ENCODE data around the gene PRKAR2B. TPM values are rescaled to one million over a fixed set of nuclear protein-coding genes. Genes with fewer than 3 reads are reported as not detected.

PRKAR2B gene
- total and polyA plus RNA-seq, 4 experiments from 2014 or later = 0.29 to 0.47 (median 0.43) TPM

- intact Hi-C loops (cut with micrococcal nuclease) = no loop called here
- POLR2A ChIA-PET (ENCODE audit: partially characterized antibody) = no interaction called here
- CTCF ChIA-PET (ENCODE audit: partially characterized antibody) = interaction anchor here (0.5 to 1.1 kb wide), 2 partner anchors 146 to 227 kb away, joined by 3 to 4 read pairs; no protein-coding TSS in a partner anchor
- Mint-ChIP-seq H3K36me3 (no peaks in the 10 kb centered on the region), H3K9me3 (peaks cover 0 to 9% (median 0%) of the 10 kb centered on the region in 8 donors), H3K4me1 (no peaks in the 10 kb centered on the region), H3K4me3 (no peak overlapping the region), H3K27me3 (peaks cover 0 to 8% of the 10 kb centered on the region in 2 donors), H3K27ac (no peak overlapping the region)
- Histone ChIP-seq H3K27ac (ENCODE audit: low read depth, low read length) (no peak overlapping the region), H3K36me3 (ENCODE audit: insufficient read depth, low read length) (no peaks in the 10 kb centered on the region), H3K4me3 (ENCODE audit: low read length in 2 of 2) (no peak overlapping the region), H3K27me3 (ENCODE audit: insufficient read depth, low read length) (no peaks in the 10 kb centered on the region), H3K4me1 (ENCODE audit: insufficient read depth, low read length) (no peaks in the 10 kb centered on the region), H3K9me3 (ENCODE audit: control insufficient read depth in 1 of 2, low read length in 2 of 2) (no peaks in the 10 kb centered on the region)
- no peak for DNase-seq
These were observed 24.1 kb upstream of the PRKAR2B start for GRCh38 chr7:107020400-107020799.

GRCh38 chr7:107021600-107021999 is 22.9 kb upstream of the PRKAR2B start:
- no peak overlapping the region for H3K4me3 ChIP-seq (ENCODE audit: low read length in 2 of 2)
- peaks cover 0 to 9% (median 0%) of the 10 kb centered on the region in 8 donors for H3K9me3 Mint-ChIP-seq
- no peak overlapping the region for H3K27ac Mint-ChIP-seq
- H3K36me3 Mint-ChIP-seq = no peaks in the 10 kb centered on the region
- intact Hi-C loops (cut with micrococcal nuclease) = no loop called here
- POLR2A ChIA-PET (ENCODE audit: partially characterized antibody) = no interaction called here
- no peak overlapping the region for H3K4me3 Mint-ChIP-seq
- no peaks in the 10 kb centered on the region for H3K27me3 ChIP-seq (ENCODE audit: insufficient read depth, low read length)
- H3K27me3 Mint-ChIP-seq = peaks cover 0 to 11% of the 10 kb centered on the region in 2 donors
- H3K27ac ChIP-seq (ENCODE audit: low read depth, low read length) = no peak overlapping the region
- no peaks in the 10 kb centered on the region for H3K4me1 Mint-ChIP-seq
- no peaks in the 10 kb centered on the region for H3K9me3 ChIP-seq (ENCODE audit: control insufficient read depth in 1 of 2, low read length in 2 of 2)
- no peaks in the 10 kb centered on the region for H3K36me3 ChIP-seq (ENCODE audit: insufficient read depth, low read length)
- CTCF ChIA-PET (ENCODE audit: partially characterized antibody) = no interaction called here
- DNase-seq = no peak
- no peaks in the 10 kb centered on the region for H3K4me1 ChIP-seq (ENCODE audit: insufficient read depth, low read length)

GRCh38 chr7:107023522-107024151 is 20.9 kb upstream of the PRKAR2B start:
- Histone ChIP-seq H3K27me3 (ENCODE audit: insufficient read depth, low read length) (no peaks in the 10 kb centered on the region), H3K4me1 (ENCODE audit: insufficient read depth, low read length) (no peaks in the 10 kb centered on the region), H3K9me3 (ENCODE audit: control insufficient read depth in 1 of 2, low read length in 2 of 2) (no peaks in the 10 kb centered on the region), H3K36me3 (ENCODE audit: insufficient read depth, low read length) (no peaks in the 10 kb centered on the region), H3K4me3 (ENCODE audit: low read length in 2 of 2) (no peak overlapping the region), H3K27ac (ENCODE audit: low read depth, low read length) (no peak overlapping the region)
- Mint-ChIP-seq H3K27ac (no peak overlapping the region), H3K36me3 (no peaks in the 10 kb centered on the region), H3K4me1 (no peaks in the 10 kb centered on the region), H3K9me3 (peaks cover 0 to 9% (median 0%) of the 10 kb centered on the region in 8 donors), H3K27me3 (peaks cover 0 to 9% of the 10 kb centered on the region in 2 donors), H3K4me3 (no peak overlapping the region)
- POLR2A ChIA-PET (ENCODE audit: partially characterized antibody) = interaction anchor here (0.6 kb wide), 1 partner anchor 8 kb away, joined by 3 read pairs; no protein-coding TSS in a partner anchor
- intact Hi-C loops (cut with micrococcal nuclease) = no loop called here
- DNase-seq = no peak
- CTCF ChIA-PET (ENCODE audit: partially characterized antibody) = interaction anchor here (0.7 kb wide), 1 partner anchor 846 kb away, joined by 3 read pairs; no protein-coding TSS in a partner anchor

GRCh38 chr7:107024906-107025305 is 19.6 kb upstream of the PRKAR2B start:
- ChIA-PET POLR2A (ENCODE audit: partially characterized antibody) (interaction anchor here (0.6 kb wide), 1 partner anchor 281 kb away, joined by 3 read pairs; no protein-coding TSS in a partner anchor), CTCF (ENCODE audit: partially characterized antibody) (interaction anchor here (0.8 to 1.0 kb wide), 2 partner anchors 13 to 149 kb away, joined by 3 read pairs; no protein-coding TSS in a partner anchor)
- Histone ChIP-seq H3K9me3 (ENCODE audit: control insufficient read depth in 1 of 2, low read length in 2 of 2) (no peaks in the 10 kb centered on the region), H3K4me1 (ENCODE audit: insufficient read depth, low read length) (no peaks in the 10 kb centered on the region), H3K27me3 (ENCODE audit: insufficient read depth, low read length) (no peaks in the 10 kb centered on the region), H3K36me3 (ENCODE audit: insufficient read depth, low read length) (no peaks in the 10 kb centered on the region), H3K27ac (ENCODE audit: low read depth, low read length) (no peak overlapping the region), H3K4me3 (ENCODE audit: low read length in 2 of 2) (no peak overlapping the region)
- Mint-ChIP-seq H3K27ac (no peak overlapping the region), H3K4me1 (no peaks in the 10 kb centered on the region), H3K36me3 (no peaks in the 10 kb centered on the region), H3K9me3 (peaks cover 0 to 9% (median 0%) of the 10 kb centered on the region in 8 donors), H3K27me3 (peaks cover 0 to 8% of the 10 kb centered on the region in 2 donors), H3K4me3 (no peak overlapping the region)
- intact Hi-C loops (cut with micrococcal nuclease) = no loop called here
- DNase-seq = no peak

GRCh38 chr7:107025449-107026103 is 18.9 kb upstream of the PRKAR2B start:
- Mint-ChIP-seq H3K27me3 (peaks cover 0 to 8% of the 10 kb centered on the region in 2 donors), H3K4me1 (no peaks in the 10 kb centered on the region), H3K9me3 (peaks cover 0 to 9% (median 0%) of the 10 kb centered on the region in 8 donors), H3K36me3 (no peaks in the 10 kb centered on the region), H3K4me3 (no peak overlapping the region), H3K27ac (no peak overlapping the region)
- Histone ChIP-seq H3K9me3 (ENCODE audit: control insufficient read depth in 1 of 2, low read length in 2 of 2) (no peaks in the 10 kb centered on the region), H3K4me1 (ENCODE audit: insufficient read depth, low read length) (no peaks in the 10 kb centered on the region), H3K4me3 (ENCODE audit: low read length in 2 of 2) (no peak overlapping the region), H3K27me3 (ENCODE audit: insufficient read depth, low read length) (no peaks in the 10 kb centered on the region), H3K27ac (ENCODE audit: low read depth, low read length) (no peak overlapping the region), H3K36me3 (ENCODE audit: insufficient read depth, low read length) (no peaks in the 10 kb centered on the region)
- ChIA-PET CTCF (ENCODE audit: partially characterized antibody) (interaction anchor here (1.0 kb wide), 1 partner anchor 148 kb away, joined by 3 read pairs; no protein-coding TSS in a partner anchor), POLR2A (ENCODE audit: partially characterized antibody) (interaction anchor here (0.6 kb wide), 1 partner anchor 280 kb away, joined by 3 read pairs; no protein-coding TSS in a partner anchor)
- DNase-seq = no peak
- intact Hi-C loops (cut with micrococcal nuclease) = no loop called here

- CTCF ChIA-PET (ENCODE audit: partially characterized antibody) = no interaction called here
- H3K9me3 ChIP-seq (ENCODE audit: control insufficient read depth in 1 of 2, low read length in 2 of 2) = no peaks in the 10 kb centered on the region
- Mint-ChIP-seq H3K9me3 (peaks cover 0 to 9% (median 0%) of the 10 kb centered on the region in 8 donors), H3K27ac (no peak overlapping the region), H3K4me3 (no peak overlapping the region), H3K27me3 (peaks cover 0 to 6% of the 10 kb centered on the region in 2 donors), H3K36me3 (no peaks in the 10 kb centered on the region), H3K4me1 (no peaks in the 10 kb centered on the region)
- DNase-seq = no peak
- H3K4me1 ChIP-seq (ENCODE audit: insufficient read depth, low read length) = no peaks in the 10 kb centered on the region
- H3K27me3 ChIP-seq (ENCODE audit: insufficient read depth, low read length) = no peaks in the 10 kb centered on the region
- intact Hi-C loops (cut with micrococcal nuclease) = no loop called here
- H3K27ac ChIP-seq (ENCODE audit: low read depth, low read length) = no peak overlapping the region
- POLR2A ChIA-PET (ENCODE audit: partially characterized antibody) = no interaction called here
- no peak overlapping the region for H3K4me3 ChIP-seq (ENCODE audit: low read length in 2 of 2)
- no peaks in the 10 kb centered on the region for H3K36me3 ChIP-seq (ENCODE audit: insufficient read depth, low read length)
These were observed 18.3 kb upstream of the PRKAR2B start for GRCh38 chr7:107026166-107026565.

GRCh38 chr7:107027208-107027607 is 17.3 kb upstream of the PRKAR2B start:
- no peaks in the 10 kb centered on the region for H3K9me3 ChIP-seq (ENCODE audit: control insufficient read depth in 1 of 2, low read length in 2 of 2)
- H3K27me3 ChIP-seq (ENCODE audit: insufficient read depth, low read length) = no peaks in the 10 kb centered on the region
- Mint-ChIP-seq H3K4me3 (no peak overlapping the region), H3K4me1 (no peaks in the 10 kb centered on the region), H3K36me3 (no peaks in the 10 kb centered on the region), H3K9me3 (peaks cover 0 to 9% (median 0%) of the 10 kb centered on the region in 8 donors), H3K27ac (no peak overlapping the region), H3K27me3 (peaks cover 0 to 6% of the 10 kb centered on the region in 2 donors)
- intact Hi-C loops (cut with micrococcal nuclease) = no loop called here
- no peak overlapping the region for H3K27ac ChIP-seq (ENCODE audit: low read depth, low read length)
- no peak overlapping the region for H3K4me3 ChIP-seq (ENCODE audit: low read length in 2 of 2)
- no peaks in the 10 kb centered on the region for H3K4me1 ChIP-seq (ENCODE audit: insufficient read depth, low read length)
- POLR2A ChIA-PET (ENCODE audit: partially characterized antibody) = no interaction called here
- DNase-seq = no peak
- CTCF ChIA-PET (ENCODE audit: partially characterized antibody) = no interaction called here
- H3K36me3 ChIP-seq (ENCODE audit: insufficient read depth, low read length) = no peaks in the 10 kb centered on the region

Data from CD4-positive, alpha-beta memory T cell (primary cell).